Lower lobe of right lung (tissue), 2 donors: Measurements from ENCODE around the gene LY6G5B. TPM values are rescaled to one million over a fixed set of nuclear protein-coding genes. Genes with fewer than 3 reads are reported as not detected.
A peak's percentile ranks its signal among the peaks of the same experiment; 100 is the strongest.

Source experiments
- ATAC-seq, 2 donors: fragments of 200-7000 bp; cut with Tn5 transposase; one replicate each; pipeline ENCODE4 v1.9.1; 2020 to 2022; ENCODE audit warnings: mild to moderate bottlenecking in 2 of 2, moderate library complexity in 2 of 2
- DNase-seq: peaks from one replicate; pipeline ENCODE4 v3.0.0-alpha.2; 2020
- H3K27ac ChIP-seq: fragments of 200-600 bp; one replicate; pipeline ENCODE4 v1.8.0; 2022
- H3K27me3 ChIP-seq: fragments of 200-600 bp; one replicate; pipeline ENCODE4 v1.8.0; 2022; ENCODE audit warnings: low read depth
- H3K36me3 ChIP-seq: fragments of 200-600 bp; one replicate; pipeline ENCODE4 v1.8.0; 2022; ENCODE audit warnings: mild to moderate bottlenecking
- H3K4me1 ChIP-seq: fragments of 200-600 bp; one replicate; pipeline ENCODE4 v1.8.0; 2022
- H3K4me3 ChIP-seq: fragments of 200-600 bp; one replicate; pipeline ENCODE4 v1.8.0; 2022; ENCODE audit warnings: mild to moderate bottlenecking
- H3K9me3 ChIP-seq: fragments of 200-600 bp; one replicate; pipeline ENCODE4 v1.8.0; 2022
- CTCF ChIP-seq: fragments of 200-600 bp; IDR thresholded peaks from one replicate; pipeline ENCODE4 v1.8.0; 2022; ENCODE audit warnings: antibody characterized with exemption, mild to moderate bottlenecking
- intact Hi-C: fragments of 100-400 bp; cut with DNase I; formaldehyde crosslinking; loops from one replicate; pipeline ENCODE4 v1.11.0; 2022
- total RNA-seq: library from RNA; stranded (reverse); fragmentation: NEBNext Ultra II Directional; extraction: Animal tissue kit (Norgen Biotek cat#: 25700); gene quantifications from one replicate; pipeline ENCODE4 v1.2.1, GENCODE V29; 2021
- donor health status: DM: no; HTN: yes; CAD: no; lungs with severe emphysema.

The LY6G5B gene
- total RNA-seq, 1 donor from 2014 or later = 11.0 TPM

GRCh38 chr6:31700740-31701401 is 31.1 kb downstream of the LY6G5B start:
- intact Hi-C loops = no loop called here
- Histone ChIP-seq H3K36me3 (peaks cover 49% of the 10 kb centered on the region), H3K27me3 (no peaks in the 10 kb centered on the region), H3K9me3 (no peaks in the 10 kb centered on the region), H3K27ac (peak overlapping the region; percentile 98), H3K4me1 (peaks cover 30% of the 10 kb centered on the region), H3K4me3 (no peak overlapping the region)
- no peak for ATAC-seq
- no peak for TF ChIP-seq CTCF
- DNase-seq = no peak

GRCh38 chr6:31701666-31702404 is 32.1 kb downstream of the LY6G5B start:
- Histone ChIP-seq H3K27me3 (no peaks in the 10 kb centered on the region), H3K27ac (peak overlapping the region; percentile 98), H3K4me1 (peaks cover 30% of the 10 kb centered on the region), H3K36me3 (peaks cover 39% of the 10 kb centered on the region), H3K4me3 (peak overlapping the region; percentile 81), H3K9me3 (no peaks in the 10 kb centered on the region)
- intact Hi-C loops = no loop called here
- peak in 1 of 2 donors; percentile 5 for ATAC-seq
- DNase-seq = no peak
- no peak for TF ChIP-seq CTCF

GRCh38 chr6:31702405-31702818 is 32.6 kb downstream of the LY6G5B start:
- H3K4me1 ChIP-seq = peaks cover 30% of the 10 kb centered on the region
- H3K9me3 ChIP-seq = no peaks in the 10 kb centered on the region
- intact Hi-C loops = no loop called here
- H3K4me3 ChIP-seq = peak overlapping the region; percentile 81
- H3K27me3 ChIP-seq = no peaks in the 10 kb centered on the region
- peak overlapping the region; percentile 98 for H3K27ac ChIP-seq
- peaks cover 36% of the 10 kb centered on the region for H3K36me3 ChIP-seq
- no peak for DNase-seq
- ATAC-seq = peak in 1 of 2 donors; percentile 8
- no peak for TF ChIP-seq CTCF

GRCh38 chr6:31702819-31703716 is 33.3 kb downstream of the LY6G5B start, which contains the start of gene ABHD16A:
Gene ABHD16A, minus strand, starts transcription at chr6:31703324. Its CDS starts 43 bp downstream, at chr6:31703281.
- intact Hi-C loops = no loop called here

More at GRCh38 chr6:31702819-31703716, 33.3 kb downstream of the LY6G5B start, which contains the start of gene ABHD16A:
- Histone ChIP-seq H3K36me3 (peaks cover 29% of the 10 kb centered on the region), H3K4me3 (peak within 1 kb of the TSS; percentile 81), H3K27me3 (no peaks in the 10 kb centered on the region), H3K4me1 (peaks cover 25% of the 10 kb centered on the region), H3K9me3 (no peaks in the 10 kb centered on the region), H3K27ac (peak within 1 kb of the TSS; percentile 98)
- peak; percentile 100 for DNase-seq
- ATAC-seq = peak; percentile 98 to 99
- TF ChIP-seq CTCF = no peak
